HEK293 (cell line): ENCODE data around the gene ANK2.

Experiments used
- CTCF ChIA-PET: fragments of 350-600 bp; formaldehyde crosslinking; extraction: SDS; loops from one replicate; lab custom pipeline; 2021; ENCODE audit warnings: antibody characterized with exemption; lab: Yijun Ruan, JAX
- POLR2A ChIA-PET: fragments of 300-600 bp; formaldehyde crosslinking; extraction: SDS; loops from one replicate; lab custom pipeline; 2020; ENCODE audit warnings: antibody characterized with exemption, inconsistent platforms; lab: Yijun Ruan, JAX
- H3K27ac ChIP-seq: fragments of 200-500 bp; sonication (Bioruptor generic); 2 replicates; pipeline ENCODE4 v1.5.1; 2014; ENCODE audit warnings: low read depth, low read length, control low read depth, inconsistent platforms; ENCODE audit errors: extremely low read depth
- H3K36me3 ChIP-seq, 2 experiments: fragments of 200-500 bp in 1 of 2; sonication (Bioruptor generic) in 1 of 2; 1 replicate in 1 of 2; 2 replicates in 1 of 2; pipeline ENCODE4 v1.5.1; 2014 to 2017; ENCODE audit warnings: inconsistent platforms in 2 of 2, low read length in 2 of 2; ENCODE audit not compliant: control insufficient read depth in 2 of 2, insufficient read depth in 1 of 2
- H3K4me1 ChIP-seq: fragments of 200-500 bp; sonication (Bioruptor generic); 2 replicates; pipeline ENCODE4 v1.5.1; 2014; ENCODE audit warnings: mild to moderate bottlenecking, low read length, inconsistent platforms; ENCODE audit not compliant: control insufficient read depth, insufficient read depth
- H3K4me3 ChIP-seq: 2 replicates; pipeline ENCODE4 v1.5.1; 2011; ENCODE audit warnings: low read depth, mild to moderate bottlenecking, control low read depth, low read length, moderate library complexity
- H3K9me3 ChIP-seq: fragments of 200-500 bp; sonication (Bioruptor generic); 2 replicates; pipeline ENCODE4 v1.5.1; 2014; ENCODE audit warnings: low read depth, low read length, inconsistent platforms; ENCODE audit not compliant: control insufficient read depth, insufficient read depth
- GFI1B ChIP-seq: fragments of 450-650 bp; formaldehyde crosslinking; IDR thresholded peaks from 2 replicates; pipeline ENCODE4 v1.5.1; 2016; ENCODE audit warnings: missing biosample characterization, missing genetic modification characterization
- HOXC10 ChIP-seq: sonication (generic); formaldehyde crosslinking; IDR thresholded peaks from 2 replicates; pipeline ENCODE4 v1.8.1; 2023; ENCODE audit warnings: mild to moderate bottlenecking, missing genetic modification reagents
- HOXD13 ChIP-seq: sonication (generic); formaldehyde crosslinking; IDR thresholded peaks from 2 replicates; pipeline ENCODE4 v1.8.0; 2022; ENCODE audit warnings: missing genetic modification reagents, borderline replicate concordance
- INSM2 ChIP-seq: fragments of 450-650 bp; formaldehyde crosslinking; IDR thresholded peaks from 2 replicates; pipeline ENCODE4 v1.5.1; 2016; ENCODE audit warnings: missing biosample characterization, missing genetic modification characterization
- KLF10 ChIP-seq: fragments of 450-650 bp; IDR thresholded peaks from 2 replicates; pipeline ENCODE4 v1.5.1; 2018; ENCODE audit warnings: missing biosample characterization, mild to moderate bottlenecking, missing genetic modification characterization
- PRDM6 ChIP-seq: fragments of 450-650 bp; formaldehyde crosslinking; IDR thresholded peaks from 2 replicates; pipeline ENCODE4 v1.5.1; 2017; ENCODE audit warnings: missing biosample characterization, missing genetic modification characterization
- REPIN1 ChIP-seq: fragments of 450-650 bp; formaldehyde crosslinking; IDR thresholded peaks from 2 replicates; pipeline ENCODE4 v1.5.1; 2017; ENCODE audit warnings: missing biosample characterization, missing genetic modification characterization, low read depth
- TRIM28 ChIP-seq: IDR thresholded peaks from 2 replicates; pipeline ENCODE4 v1.6.1; 2011; ENCODE audit warnings: low read length, control low read depth, borderline replicate concordance
- ZFP41 ChIP-seq: fragments of 450-650 bp; formaldehyde crosslinking; IDR thresholded peaks from 2 replicates; pipeline ENCODE4 v1.5.1; 2016; ENCODE audit warnings: missing biosample characterization, missing genetic modification characterization, borderline replicate concordance
- ZNF112 ChIP-seq: fragments of 450-650 bp; formaldehyde crosslinking; IDR thresholded peaks from 2 replicates; pipeline ENCODE4 v1.5.0; 2017; ENCODE audit warnings: missing biosample characterization, missing genetic modification characterization
- ZNF133 ChIP-seq: fragments of 450-650 bp; formaldehyde crosslinking; IDR thresholded peaks from 2 replicates; pipeline ENCODE4 v1.5.1; 2016; ENCODE audit warnings: missing biosample characterization, missing genetic modification characterization
- ZNF138 ChIP-seq: fragments of 450-650 bp; formaldehyde crosslinking; IDR thresholded peaks from 2 replicates; pipeline ENCODE4 v1.5.1; 2016; ENCODE audit warnings: missing biosample characterization, missing genetic modification characterization, borderline replicate concordance
- ZNF202 ChIP-seq: fragments of 450-650 bp; formaldehyde crosslinking; IDR thresholded peaks from 2 replicates; pipeline ENCODE4 v1.5.1; 2016; ENCODE audit warnings: missing biosample characterization, missing genetic modification characterization, borderline replicate concordance
- ZNF341 ChIP-seq: fragments of 450-650 bp; formaldehyde crosslinking; IDR thresholded peaks from 2 replicates; pipeline ENCODE4; 2016; ENCODE audit warnings: low read depth, missing biosample characterization, missing genetic modification characterization
- ZNF423 ChIP-seq: fragments of 450-650 bp; formaldehyde crosslinking; IDR thresholded peaks from 2 replicates; pipeline ENCODE4 v1.5.1; 2016; ENCODE audit warnings: missing biosample characterization, missing genetic modification characterization
- ZNF558 ChIP-seq: fragments of 450-650 bp; formaldehyde crosslinking; IDR thresholded peaks from 2 replicates; pipeline ENCODE4 v1.5.1; 2016; ENCODE audit warnings: missing biosample characterization, missing genetic modification characterization
- ZNF624 ChIP-seq: fragments of 450-650 bp; formaldehyde crosslinking; IDR thresholded peaks from 2 replicates; pipeline ENCODE4 v1.5.1; 2017; ENCODE audit warnings: missing biosample characterization, missing genetic modification characterization
- ZNF639 ChIP-seq: fragments of 450-650 bp; formaldehyde crosslinking; IDR thresholded peaks from 2 replicates; pipeline ENCODE4 v1.5.1; 2016; ENCODE audit warnings: missing biosample characterization, missing genetic modification characterization
- ZNF670 ChIP-seq: fragments of 450-650 bp; formaldehyde crosslinking; IDR thresholded peaks from 2 replicates; pipeline ENCODE4 v1.5.1; 2016; ENCODE audit warnings: missing biosample characterization, missing genetic modification characterization, low read depth
- ZNF704 ChIP-seq: fragments of 450-650 bp; formaldehyde crosslinking; IDR thresholded peaks from 2 replicates; pipeline ENCODE4 v1.5.1; 2016; ENCODE audit warnings: missing biosample characterization, missing genetic modification characterization
- ZNF792 ChIP-seq: fragments of 450-650 bp; formaldehyde crosslinking; IDR thresholded peaks from 2 replicates; pipeline ENCODE4 v1.5.1; 2016; ENCODE audit warnings: missing biosample characterization, missing genetic modification characterization
- ZNF830 ChIP-seq: fragments of 450-650 bp; IDR thresholded peaks from 2 replicates; pipeline ENCODE4 v1.5.0; 2018; ENCODE audit warnings: missing biosample characterization, missing genetic modification characterization, low read depth, mild to moderate bottlenecking, moderate library complexity
- ZXDB ChIP-seq: fragments of 450-650 bp; formaldehyde crosslinking; IDR thresholded peaks from 2 replicates; pipeline ENCODE4 v1.5.1; 2016; ENCODE audit warnings: missing biosample characterization, missing genetic modification characterization
- TF ChIP-seq, protein P1 (sequence below): fragments of 450-650 bp; formaldehyde crosslinking; IDR thresholded peaks from 2 replicates; pipeline ENCODE4 v1.5.1; 2016; ENCODE audit warnings: missing biosample characterization, missing genetic modification characterization
- TF ChIP-seq, protein P2 (sequence below): fragments of 450-650 bp; formaldehyde crosslinking; IDR thresholded peaks from 2 replicates; pipeline ENCODE4 v1.5.1; 2016; ENCODE audit warnings: missing biosample characterization, missing genetic modification characterization

Gene ANK2

GRCh38 chr4:113080624-113081023 is 31.2 kb downstream of the ANK2 start:
- TF ChIP-seq TRIM28: no peak
- TF ChIP-seq ZNF792 (tag by site-specific recombination): no peak
- TF ChIP-seq ZXDB (tag by site-specific recombination): no peak
- no peak for TF ChIP-seq ZNF830 (tag by site-specific recombination)
- TF ChIP-seq ZFP41 (tag by site-specific recombination): no peak
- TF ChIP-seq ZNF558: no peak
- no peak for TF ChIP-seq INSM2
- TF ChIP-seq ZNF704 (tag by site-specific recombination): no peak
- TF ChIP-seq, protein P1, sequence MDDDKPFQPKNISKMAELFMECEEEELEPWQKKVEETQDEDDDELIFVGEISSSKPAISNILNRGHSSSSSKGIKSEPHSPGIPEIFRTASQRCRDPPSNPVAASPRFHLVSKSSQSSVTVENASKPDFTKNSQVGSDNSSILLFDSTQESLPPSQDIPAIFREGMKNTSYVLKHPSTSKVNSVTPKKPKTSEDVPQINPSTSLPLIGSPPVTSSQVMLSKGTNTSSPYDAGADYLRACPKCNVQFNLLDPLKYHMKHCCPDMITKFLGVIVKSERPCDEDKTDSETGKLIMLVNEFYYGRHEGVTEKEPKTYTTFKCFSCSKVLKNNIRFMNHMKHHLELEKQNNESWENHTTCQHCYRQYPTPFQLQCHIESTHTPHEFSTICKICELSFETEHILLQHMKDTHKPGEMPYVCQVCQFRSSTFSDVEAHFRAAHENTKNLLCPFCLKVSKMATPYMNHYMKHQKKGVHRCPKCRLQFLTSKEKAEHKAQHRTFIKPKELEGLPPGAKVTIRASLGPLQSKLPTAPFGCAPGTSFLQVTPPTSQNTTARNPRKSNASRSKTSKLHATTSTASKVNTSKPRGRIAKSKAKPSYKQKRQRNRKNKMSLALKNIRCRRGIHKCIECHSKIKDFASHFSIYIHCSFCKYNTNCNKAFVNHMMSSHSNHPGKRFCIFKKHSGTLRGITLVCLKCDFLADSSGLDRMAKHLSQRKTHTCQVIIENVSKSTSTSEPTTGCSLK (tag by site-specific recombination): no peak
- TF ChIP-seq REPIN1 (tag by site-specific recombination): no peak
- no peak for TF ChIP-seq ZNF423 (tag by site-specific recombination)
- TF ChIP-seq ZNF341 (tag by site-specific recombination): no peak
- TF ChIP-seq ZNF133: no peak
- no peak for TF ChIP-seq ZNF624 (tag by site-specific recombination)
- no peak for TF ChIP-seq KLF10 (tag by site-specific recombination)
- no peak for TF ChIP-seq GFI1B (tag by site-specific recombination)
- TF ChIP-seq HOXC10 (CRISPR knock-in tag): no peak
- TF ChIP-seq, all 188 proteins: peak for 0
- POLR2A ChIA-PET: no interaction called here

GRCh38 chr4:113083346-113083745 is 33.9 kb downstream of the ANK2 start:
- TF ChIP-seq ZNF112: no peak
- TF ChIP-seq ZNF138 (tag by site-specific recombination): no peak
- TF ChIP-seq ZNF202: no peak
- TF ChIP-seq, protein P2, sequence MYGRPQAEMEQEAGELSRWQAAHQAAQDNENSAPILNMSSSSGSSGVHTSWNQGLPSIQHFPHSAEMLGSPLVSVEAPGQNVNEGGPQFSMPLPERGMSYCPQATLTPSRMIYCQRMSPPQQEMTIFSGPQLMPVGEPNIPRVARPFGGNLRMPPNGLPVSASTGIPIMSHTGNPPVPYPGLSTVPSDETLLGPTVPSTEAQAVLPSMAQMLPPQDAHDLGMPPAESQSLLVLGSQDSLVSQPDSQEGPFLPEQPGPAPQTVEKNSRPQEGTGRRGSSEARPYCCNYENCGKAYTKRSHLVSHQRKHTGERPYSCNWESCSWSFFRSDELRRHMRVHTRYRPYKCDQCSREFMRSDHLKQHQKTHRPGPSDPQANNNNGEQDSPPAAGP (tag by site-specific recombination): no peak
- TF ChIP-seq HOXD13: no peak
- no peak for TF ChIP-seq ZNF341 (tag by site-specific recombination)
- TF ChIP-seq ZNF670: no peak
- no peak for TF ChIP-seq ZNF639 (tag by site-specific recombination)
- no peak for TF ChIP-seq PRDM6
- H3K36me3 ChIP-seq: no peaks in the 10 kb centered on the region
- H3K4me3 ChIP-seq: no peak overlapping the region
- ChIA-PET CTCF (no interaction called here), POLR2A (no interaction called here)
- H3K9me3 ChIP-seq: no peaks in the 10 kb centered on the region
- H3K27ac ChIP-seq: no peak overlapping the region
- H3K4me1 ChIP-seq: peaks cover 9% of the 10 kb centered on the region

More at GRCh38 chr4:113080624-113081023, 31.2 kb downstream of the ANK2 start:
- Histone ChIP-seq H3K4me3 (no peak overlapping the region), H3K4me1 (no peaks in the 10 kb centered on the region), H3K36me3 (no peaks in the 10 kb centered on the region), H3K9me3 (no peaks in the 10 kb centered on the region), H3K27ac (no peak overlapping the region)
- CTCF ChIA-PET: interaction anchor here (1.6 kb wide), 1 partner anchor 14 kb away, joined by 9 read pairs; no protein-coding TSS in a partner anchor
